Neural progenitor cell (in vitro differentiated cells): Measurements from ENCODE around the gene CNGA2. TPM values are rescaled to one million over a fixed set of nuclear protein-coding genes. Genes with fewer than 3 reads are reported as not detected.

Experiments
- DNase-seq: peaks from one replicate; pipeline ENCODE4 v3.0.0-alpha.2; 2016; ENCODE audit warnings: low spot score
- H2AFZ ChIP-seq: fragments of 200-600 bp; sonication (generic); replicated peaks from 2 replicates; pipeline ENCODE4 v1.6.1; 2016; ENCODE audit warnings: antibody characterized with exemption
- H3F3A ChIP-seq: fragments of 200-600 bp; sonication (generic); 2 replicates; pipeline ENCODE4 v1.6.1; 2016; ENCODE audit warnings: antibody characterized with exemption, low read depth
- H3K27ac ChIP-seq: fragments of 200-600 bp; sonication (generic); 2 replicates; pipeline ENCODE4 v1.5.1; 2016; ENCODE audit warnings: mild to moderate bottlenecking
- H3K27me3 ChIP-seq: fragments of 200-600 bp; sonication (generic); 2 replicates; pipeline ENCODE4 v1.6.1; 2016; ENCODE audit warnings: mild to moderate bottlenecking, moderate library complexity
- H3K36me3 ChIP-seq: fragments of 200-600 bp; sonication (generic); 2 replicates; pipeline ENCODE4 v1.5.1; 2016
- H3K4me1 ChIP-seq: fragments of 200-600 bp; sonication (generic); 2 replicates; pipeline ENCODE4 v1.6.1; 2016; ENCODE audit warnings: mixed run types
- H3K4me2 ChIP-seq: fragments of 200-600 bp; sonication (generic); 2 replicates; pipeline ENCODE4 v1.6.1; 2016
- H3K4me3 ChIP-seq: fragments of 200-600 bp; sonication (generic); 2 replicates; pipeline ENCODE4 v1.5.1; 2016
- H3K79me2 ChIP-seq: fragments of 200-600 bp; sonication (generic); 2 replicates; pipeline ENCODE4 v1.6.1; 2016; ENCODE audit warnings: low read depth
- H3K9ac ChIP-seq: fragments of 200-600 bp; sonication (generic); 2 replicates; pipeline ENCODE4 v1.6.1; 2016
- H3K9me3 ChIP-seq: fragments of 200-600 bp; sonication (generic); 2 replicates; pipeline ENCODE4 v1.5.1; 2016; ENCODE audit warnings: low read depth
- H4K20me1 ChIP-seq: fragments of 200-600 bp; sonication (generic); 2 replicates; pipeline ENCODE4 v1.6.1; 2016; ENCODE audit warnings: low read depth
- H3K27ac Mint-ChIP-seq: 3 replicates; pipeline ENCODE4 v1.8.0; 2021; ENCODE audit warnings: mixed read lengths
- H3K27me3 Mint-ChIP-seq: 2 replicates; pipeline ENCODE4 v1.8.0; 2022; ENCODE audit warnings: low read depth, mild to moderate bottlenecking, inconsistent platforms, moderate library complexity, mixed read lengths; ENCODE audit not compliant: insufficient read depth
- H3K36me3 Mint-ChIP-seq: 3 replicates; pipeline ENCODE4 v1.8.0; 2021; ENCODE audit warnings: mixed read lengths
- H3K4me1 Mint-ChIP-seq: 3 replicates; pipeline ENCODE4 v1.8.0; 2021; ENCODE audit warnings: mixed read lengths
- H3K4me3 Mint-ChIP-seq: 3 replicates; pipeline ENCODE4 v1.8.0; 2021; ENCODE audit warnings: mild to moderate bottlenecking, moderate library complexity, mixed read lengths
- H3K9me3 Mint-ChIP-seq: 3 replicates; pipeline ENCODE4 v1.8.0; 2020; ENCODE audit warnings: mixed read lengths
- CTCF ChIP-seq: fragments of 200-600 bp; sonication (generic); IDR thresholded peaks from 2 replicates; pipeline ENCODE4 v1.5.1; 2017; ENCODE audit warnings: antibody characterized with exemption, mild to moderate bottlenecking
- EZH2 ChIP-seq: fragments of 200-600 bp; sonication (generic); IDR thresholded peaks from 2 replicates; pipeline ENCODE4 v1.6.1; 2017; ENCODE audit warnings: antibody characterized with exemption, mild to moderate bottlenecking, moderate library complexity
- EZH2phosphoT487 ChIP-seq: fragments of 200-600 bp; sonication (generic); IDR thresholded peaks from 2 replicates; pipeline ENCODE4 v1.6.1; 2017; ENCODE audit warnings: antibody characterized with exemption
- total RNA-seq: library from RNA; depleted of rRNA; stranded (reverse); fragments of >200 nt; gene quantifications from 2 replicates; pipeline ENCODE4 v1.2.3, GENCODE V29; 2015; ENCODE audit warnings: low replicate concordance

Gene CNGA2
- total RNA-seq, 1 donor from 2014 or later, result not detected

- H3K4me1 Mint-ChIP-seq, result no peaks in the 10 kb centered on the region
- Histone ChIP-seq H4K20me1 (no peaks in the 10 kb centered on the region), H2AFZ (no peak overlapping the region), H3K36me3 (no peaks in the 10 kb centered on the region), H3K79me2 (no peaks in the 10 kb centered on the region), H3F3A (no peaks in the 10 kb centered on the region), H3K9me3 (no peaks in the 10 kb centered on the region), H3K4me2 (no peak overlapping the region), H3K27me3 (no peaks in the 10 kb centered on the region), H3K9ac (no peak overlapping the region), H3K4me3 (no peak overlapping the region), H3K27ac (no peak overlapping the region), H3K4me1 (no peaks in the 10 kb centered on the region)
- H3K4me3 Mint-ChIP-seq, result no peak overlapping the region
- peaks cover 6% of the 10 kb centered on the region for H3K27me3 Mint-ChIP-seq
- H3K36me3 Mint-ChIP-seq, result no peaks in the 10 kb centered on the region
- no peak for DNase-seq
- no peak for TF ChIP-seq EZH2phosphoT487
- no peak for TF ChIP-seq EZH2
- TF ChIP-seq CTCF, result no peak
- no peak overlapping the region for H3K27ac Mint-ChIP-seq
- peaks cover 18% of the 10 kb centered on the region for H3K9me3 Mint-ChIP-seq
These were observed 12.0 kb downstream of the CNGA2 start for GRCh38 chrX:151746502-151746901.

- Mint-ChIP-seq H3K27me3 (peaks cover 2% of the 10 kb centered on the region), H3K4me1 (no peaks in the 10 kb centered on the region), H3K36me3 (no peaks in the 10 kb centered on the region), H3K4me3 (no peak overlapping the region), H3K27ac (no peak overlapping the region), H3K9me3 (peaks cover 11% of the 10 kb centered on the region)
- Histone ChIP-seq H3K4me1 (no peaks in the 10 kb centered on the region), H4K20me1 (no peaks in the 10 kb centered on the region), H3K79me2 (no peaks in the 10 kb centered on the region), H3K27me3 (no peaks in the 10 kb centered on the region), H2AFZ (no peak overlapping the region), H3K4me3 (no peak overlapping the region), H3F3A (no peaks in the 10 kb centered on the region), H3K36me3 (no peaks in the 10 kb centered on the region), H3K27ac (no peak overlapping the region), H3K9me3 (no peaks in the 10 kb centered on the region), H3K9ac (no peak overlapping the region), H3K4me2 (no peak overlapping the region)
- TF ChIP-seq CTCF, result no peak
- TF ChIP-seq EZH2phosphoT487, result no peak
- DNase-seq, result no peak
These were observed 16.0 kb downstream of the CNGA2 start for GRCh38 chrX:151750511-151750910.

- Histone ChIP-seq H3K4me2 (no peak overlapping the region), H3K9me3 (no peaks in the 10 kb centered on the region), H3K27me3 (no peaks in the 10 kb centered on the region), H2AFZ (no peak overlapping the region), H3K36me3 (no peaks in the 10 kb centered on the region), H3K79me2 (no peaks in the 10 kb centered on the region), H4K20me1 (no peaks in the 10 kb centered on the region), H3K4me1 (no peaks in the 10 kb centered on the region), H3F3A (no peaks in the 10 kb centered on the region), H3K9ac (no peak overlapping the region), H3K27ac (no peak overlapping the region), H3K4me3 (no peak overlapping the region)
- Mint-ChIP-seq H3K36me3 (no peaks in the 10 kb centered on the region), H3K27ac (no peak overlapping the region), H3K27me3 (peaks cover 4% of the 10 kb centered on the region), H3K4me3 (no peak overlapping the region), H3K4me1 (no peaks in the 10 kb centered on the region), H3K9me3 (peaks cover 11% of the 10 kb centered on the region)
- DNase-seq, result no peak
- TF ChIP-seq EZH2, result no peak
- no peak for TF ChIP-seq EZH2phosphoT487
- TF ChIP-seq CTCF, result no peak
These were observed 18.3 kb downstream of the CNGA2 start for GRCh38 chrX:151752847-151753246.
